ENCODE data around the gene DCAKD.

DNA sequence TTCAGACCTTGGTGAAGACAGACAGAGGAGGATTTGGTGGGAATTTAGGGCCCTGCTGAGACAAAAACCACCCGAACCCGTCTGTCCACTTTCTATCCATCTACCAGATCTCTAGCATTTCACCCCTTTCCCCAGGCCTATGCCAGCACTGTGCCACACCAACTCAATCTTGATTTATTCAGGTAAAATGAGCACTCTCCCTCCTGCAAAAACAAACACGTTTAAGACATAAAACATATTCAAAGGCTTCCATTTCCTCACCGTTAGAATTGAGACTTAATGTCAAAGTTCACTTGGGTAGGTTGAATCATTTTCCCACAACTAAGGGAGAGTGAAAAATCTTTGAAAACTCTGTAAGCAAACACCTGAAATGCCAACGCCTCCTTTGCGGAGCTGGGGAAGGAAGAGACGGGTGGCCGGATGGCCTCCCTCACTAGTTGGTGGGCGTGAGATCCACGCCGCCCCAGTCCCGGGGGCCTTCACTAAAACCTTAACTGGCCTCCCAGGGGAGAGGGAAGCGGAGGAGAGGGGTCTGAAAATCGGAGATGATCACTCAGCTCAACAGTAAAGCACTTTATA, 862 bp downstream of the DCAKD start:
- TF ChIP-seq EZH2 (IDR thresholded peaks at IDR 0.05; ENCODE audit: borderline replicate concordance): no peak
- TF ChIP-seq, protein P1, sequence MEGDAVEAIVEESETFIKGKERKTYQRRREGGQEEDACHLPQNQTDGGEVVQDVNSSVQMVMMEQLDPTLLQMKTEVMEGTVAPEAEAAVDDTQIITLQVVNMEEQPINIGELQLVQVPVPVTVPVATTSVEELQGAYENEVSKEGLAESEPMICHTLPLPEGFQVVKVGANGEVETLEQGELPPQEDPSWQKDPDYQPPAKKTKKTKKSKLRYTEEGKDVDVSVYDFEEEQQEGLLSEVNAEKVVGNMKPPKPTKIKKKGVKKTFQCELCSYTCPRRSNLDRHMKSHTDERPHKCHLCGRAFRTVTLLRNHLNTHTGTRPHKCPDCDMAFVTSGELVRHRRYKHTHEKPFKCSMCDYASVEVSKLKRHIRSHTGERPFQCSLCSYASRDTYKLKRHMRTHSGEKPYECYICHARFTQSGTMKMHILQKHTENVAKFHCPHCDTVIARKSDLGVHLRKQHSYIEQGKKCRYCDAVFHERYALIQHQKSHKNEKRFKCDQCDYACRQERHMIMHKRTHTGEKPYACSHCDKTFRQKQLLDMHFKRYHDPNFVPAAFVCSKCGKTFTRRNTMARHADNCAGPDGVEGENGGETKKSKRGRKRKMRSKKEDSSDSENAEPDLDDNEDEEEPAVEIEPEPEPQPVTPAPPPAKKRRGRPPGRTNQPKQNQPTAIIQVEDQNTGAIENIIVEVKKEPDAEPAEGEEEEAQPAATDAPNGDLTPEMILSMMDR (IDR thresholded peaks at IDR 0.05; ENCODE audit: poor library complexity): no peak
- no peak for TF ChIP-seq EZH2phosphoT487 (IDR thresholded peaks at IDR 0.05; ENCODE audit: low read depth, severe bottlenecking, unreplicated experiment)
